ENCODE measurements around the gene TMX2. TPM values are rescaled to one million over a fixed set of nuclear protein-coding genes. Genes with fewer than 3 reads are reported as not detected.

The TMX2 gene
- total RNA-seq, 1 experiment from 2014 or later, result 161 TPM

GRCh38 chr11:57770793-57771192, 58.4 kb downstream of the TMX2 start:
- peaks cover 44% of the 10 kb centered on the region for H3K4me1 Mint-ChIP-seq (ENCODE audit: insufficient read depth, unreplicated experiment)
- no peak overlapping the region for H3K27ac Mint-ChIP-seq (ENCODE audit: low read depth, unreplicated experiment)
- no peaks in the 10 kb centered on the region for H3K27me3 Mint-ChIP-seq (ENCODE audit: insufficient read depth, unreplicated experiment)
- ChIA-PET POLR2A (interaction anchor here (1.2 to 2.6 kb wide), 3 partner anchors 8 to 17 kb away, joined by 5 to 10 read pairs (median 6); no protein-coding TSS in a partner anchor), CTCF (interaction anchor here (0.6 to 1.4 kb wide), 5 partner anchors 9 to 804 kb away, joined by 3 to 7 read pairs (median 3); partner anchors contain the start of gene CTNND1)
- peaks cover 28% of the 10 kb centered on the region for H3K36me3 Mint-ChIP-seq (ENCODE audit: insufficient read depth, unreplicated experiment)
- H3K4me3 Mint-ChIP-seq (ENCODE audit: unreplicated experiment), result no peak overlapping the region
- H3K9me3 Mint-ChIP-seq (ENCODE audit: unreplicated experiment), result no peaks in the 10 kb centered on the region
- no peak for TF ChIP-seq CTCF (IDR thresholded peaks at IDR 0.05; ENCODE audit: unreplicated experiment)
- no TSS peak for BruUV-seq (replicated peaks)
- intact Hi-C loops (cut with micrococcal nuclease), result no loop called here
- no peak for DNase-seq (ENCODE audit: unreplicated experiment)

GRCh38 chr11:57771365-57771764, 59.0 kb downstream of the TMX2 start:
- Mint-ChIP-seq H3K36me3 (ENCODE audit: insufficient read depth, unreplicated experiment) (peaks cover 29% of the 10 kb centered on the region), H3K4me1 (ENCODE audit: insufficient read depth, unreplicated experiment) (peaks cover 46% of the 10 kb centered on the region), H3K27me3 (ENCODE audit: insufficient read depth, unreplicated experiment) (no peaks in the 10 kb centered on the region), H3K4me3 (ENCODE audit: unreplicated experiment) (no peak overlapping the region), H3K27ac (ENCODE audit: low read depth, unreplicated experiment) (no peak overlapping the region), H3K9me3 (ENCODE audit: unreplicated experiment) (no peaks in the 10 kb centered on the region)
- intact Hi-C loops (cut with micrococcal nuclease), result no loop called here
- no peak for DNase-seq (ENCODE audit: unreplicated experiment)
- CTCF ChIA-PET, result interaction anchor here (0.7 to 1.4 kb wide), 5 partner anchors 7 to 803 kb away, joined by 3 to 7 read pairs (median 4); partner anchors contain the start of genes BTBD18 and SELENOH
- BruUV-seq (replicated peaks), result no TSS peak
- POLR2A ChIA-PET, result interaction anchor here (1.6 to 11.9 kb wide), 3 partner anchors 9 to 17 kb away, joined by 5 to 285 read pairs (median 10); partner anchors contain the start of gene CTNND1
- no peak for TF ChIP-seq CTCF (IDR thresholded peaks at IDR 0.05; ENCODE audit: unreplicated experiment)

GRCh38 chr11:57772562-57772961, 60.2 kb downstream of the TMX2 start:
- TF ChIP-seq CTCF (IDR thresholded peaks at IDR 0.05; ENCODE audit: unreplicated experiment), result no peak
- CTCF ChIA-PET, result interaction anchor here (1.4 kb wide), 1 partner anchor 21 kb away, joined by 6 read pairs; the partner anchor contains the start of gene BTBD18
- H3K9me3 Mint-ChIP-seq (ENCODE audit: unreplicated experiment), result no peaks in the 10 kb centered on the region
- H3K27ac Mint-ChIP-seq (ENCODE audit: low read depth, unreplicated experiment), result peak overlapping the region; percentile 81
- H3K36me3 Mint-ChIP-seq (ENCODE audit: insufficient read depth, unreplicated experiment), result peaks cover 29% of the 10 kb centered on the region
- no peaks in the 10 kb centered on the region for H3K27me3 Mint-ChIP-seq (ENCODE audit: insufficient read depth, unreplicated experiment)
- BruUV-seq (replicated peaks), result no TSS peak
- no peak for DNase-seq (ENCODE audit: unreplicated experiment)
- peak overlapping the region; percentile 28 for H3K4me3 Mint-ChIP-seq (ENCODE audit: unreplicated experiment)
- POLR2A ChIA-PET, result interaction anchor here (0.6 to 11.9 kb wide), 3 partner anchors 10 to 16 kb away, joined by 3 to 285 read pairs (median 10); partner anchors contain the start of gene CTNND1
- intact Hi-C loops (cut with micrococcal nuclease), result no loop called here
- peaks cover 53% of the 10 kb centered on the region for H3K4me1 Mint-ChIP-seq (ENCODE audit: insufficient read depth, unreplicated experiment)

- DNase-seq (ENCODE audit: unreplicated experiment), result peak; percentile 20
- BruUV-seq (replicated peaks), result no TSS peak
- TF ChIP-seq CTCF (IDR thresholded peaks at IDR 0.05; ENCODE audit: unreplicated experiment), result no peak
- no peaks in the 10 kb centered on the region for H3K27me3 Mint-ChIP-seq (ENCODE audit: insufficient read depth, unreplicated experiment)
- H3K4me3 Mint-ChIP-seq (ENCODE audit: unreplicated experiment), result peak overlapping the region; percentile 28
- ChIA-PET CTCF (interaction anchor here (0.7 to 9.9 kb wide), 3 partner anchors 9 to 27 kb away, joined by 3 to 117 read pairs (median 10); partner anchors contain the start of genes BTBD18 and CTNND1), POLR2A (interaction anchor here (0.6 to 11.9 kb wide), 2 partner anchors 10 to 15 kb away, joined by 3 to 285 read pairs; partner anchors contain the start of gene CTNND1)
- H3K4me1 Mint-ChIP-seq (ENCODE audit: insufficient read depth, unreplicated experiment), result peaks cover 59% of the 10 kb centered on the region
- H3K9me3 Mint-ChIP-seq (ENCODE audit: unreplicated experiment), result no peaks in the 10 kb centered on the region
- intact Hi-C loops (cut with micrococcal nuclease), result no loop called here
- H3K36me3 Mint-ChIP-seq (ENCODE audit: insufficient read depth, unreplicated experiment), result peaks cover 29% of the 10 kb centered on the region
- peak overlapping the region; percentile 81 for H3K27ac Mint-ChIP-seq (ENCODE audit: low read depth, unreplicated experiment)
These were observed 60.7 kb downstream of the TMX2 start for GRCh38 chr11:57773026-57773598.

All from MCF 10A (cell line).